ENCODE data around the gene HINT2. TPM values are rescaled to one million over a fixed set of nuclear protein-coding genes. Genes with fewer than 3 reads are reported as not detected.

The HINT2 gene
- total RNA-seq, 2 experiments from 2014 or later = 53.4 to 62.7 TPM

GRCh38 chr9:35845824-35846771 is 31.3 kb upstream of the HINT2 start:
- H3K36me3 Mint-ChIP-seq (ENCODE audit: low read depth) = no peaks in the 10 kb centered on the region
- no peaks in the 10 kb centered on the region for H3K9me3 Mint-ChIP-seq
- no peak overlapping the region for H3K4me3 Mint-ChIP-seq
- H3K27me3 Mint-ChIP-seq = no peaks in the 10 kb centered on the region
- no peak for TF ChIP-seq CTCF (IDR thresholded peaks at IDR 0.05)
- DNase-seq = no peak
- intact Hi-C loops (cut with micrococcal nuclease) = no loop called here
- no peak for ATAC-seq
- ChIA-PET POLR2A (interaction anchor here (0.7 kb wide), 1 partner anchor 13 kb away, joined by 3 read pairs; no protein-coding TSS in a partner anchor), CTCF (interaction anchor here (1.1 to 2.9 kb wide), 7 partner anchors 10 to 292 kb away, joined by 3 to 11 read pairs (median 4); partner anchors contain the start of genes FAM221B and TMEM8B)
- H3K4me1 Mint-ChIP-seq (ENCODE audit: low read depth) = peaks cover 39% of the 10 kb centered on the region
- H3K27ac Mint-ChIP-seq = peak overlapping the region; percentile 49

- Mint-ChIP-seq H3K4me3 (no peak overlapping the region), H3K9me3 (no peaks in the 10 kb centered on the region), H3K36me3 (ENCODE audit: low read depth) (no peaks in the 10 kb centered on the region), H3K27me3 (no peaks in the 10 kb centered on the region), H3K4me1 (ENCODE audit: low read depth) (peaks cover 39% of the 10 kb centered on the region), H3K27ac (no peak overlapping the region)
- ChIA-PET CTCF (interaction anchor here (1.1 to 2.9 kb wide), 6 partner anchors 9 to 291 kb away, joined by 3 to 11 read pairs (median 4); partner anchors contain the start of genes FAM221B and TMEM8B), POLR2A (interaction anchor here (1.1 kb wide), 1 partner anchor 9 kb away, joined by 3 read pairs; no protein-coding TSS in a partner anchor)
- peak; percentile 37 for DNase-seq
- intact Hi-C loops (cut with micrococcal nuclease) = no loop called here
- ATAC-seq = no peak
- TF ChIP-seq CTCF (IDR thresholded peaks at IDR 0.05) = no peak
These were observed 29.9 kb upstream of the HINT2 start for GRCh38 chr9:35844628-35845270.

GRCh38 chr9:35842795-35843194 is 28.0 kb upstream of the HINT2 start:
- Mint-ChIP-seq H3K27ac (peak overlapping the region; percentile 6), H3K4me3 (no peak overlapping the region), H3K9me3 (no peaks in the 10 kb centered on the region), H3K36me3 (ENCODE audit: low read depth) (no peaks in the 10 kb centered on the region), H3K27me3 (no peaks in the 10 kb centered on the region), H3K4me1 (ENCODE audit: low read depth) (peaks cover 32% of the 10 kb centered on the region)
- DNase-seq (peak; percentile 18), ATAC-seq (peak; percentile 59)
- ChIA-PET CTCF (interaction anchor here (0.6 to 2.9 kb wide), 4 partner anchors 17 to 104 kb away, joined by 3 to 11 read pairs (median 5); no protein-coding TSS in a partner anchor), POLR2A (no interaction called here)
- intact Hi-C loops (cut with micrococcal nuclease) = no loop called here
- no peak for TF ChIP-seq CTCF (IDR thresholded peaks at IDR 0.05)

GRCh38 chr9:35842020-35842745 is 27.3 kb upstream of the HINT2 start:
- POLR2A ChIA-PET = no interaction called here
- ATAC-seq = no peak

More at GRCh38 chr9:35842020-35842745, 27.3 kb upstream of the HINT2 start:
- intact Hi-C loops (cut with micrococcal nuclease) = no loop called here
- H3K27ac Mint-ChIP-seq = no peak overlapping the region
- no peaks in the 10 kb centered on the region for H3K9me3 Mint-ChIP-seq
- TF ChIP-seq CTCF (IDR thresholded peaks at IDR 0.05) = no peak
- no peak for DNase-seq
- H3K36me3 Mint-ChIP-seq (ENCODE audit: low read depth) = no peaks in the 10 kb centered on the region
- H3K27me3 Mint-ChIP-seq = no peaks in the 10 kb centered on the region
- H3K4me3 Mint-ChIP-seq = no peak overlapping the region
- CTCF ChIA-PET = interaction anchor here (0.6 to 1.8 kb wide), 3 partner anchors 16 to 104 kb away, joined by 3 to 5 read pairs (median 5); no protein-coding TSS in a partner anchor
- H3K4me1 Mint-ChIP-seq (ENCODE audit: low read depth) = peaks cover 26% of the 10 kb centered on the region
